Measurements from ENCODE around the gene NUBPL.

DNA sequence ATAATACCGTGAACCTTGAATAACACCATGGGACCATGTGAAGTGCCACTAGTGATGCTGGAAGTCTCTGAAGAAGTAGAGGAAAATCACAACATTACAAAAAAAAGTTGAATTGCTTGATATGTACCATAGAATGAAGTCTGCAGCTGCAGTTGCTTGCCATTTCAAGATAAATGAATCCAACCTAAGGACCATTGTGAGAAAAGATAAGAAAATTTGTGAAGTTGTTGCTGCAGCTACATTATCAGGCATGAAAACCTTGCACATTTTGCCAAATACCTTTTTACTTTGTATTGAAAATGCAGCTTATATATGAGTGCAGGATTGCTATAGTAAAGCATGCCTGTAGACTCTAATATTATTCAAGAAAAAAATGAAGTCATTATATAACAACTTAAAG, 126.5 kb downstream of the NUBPL start:
- TF ChIP-seq, protein P1, sequence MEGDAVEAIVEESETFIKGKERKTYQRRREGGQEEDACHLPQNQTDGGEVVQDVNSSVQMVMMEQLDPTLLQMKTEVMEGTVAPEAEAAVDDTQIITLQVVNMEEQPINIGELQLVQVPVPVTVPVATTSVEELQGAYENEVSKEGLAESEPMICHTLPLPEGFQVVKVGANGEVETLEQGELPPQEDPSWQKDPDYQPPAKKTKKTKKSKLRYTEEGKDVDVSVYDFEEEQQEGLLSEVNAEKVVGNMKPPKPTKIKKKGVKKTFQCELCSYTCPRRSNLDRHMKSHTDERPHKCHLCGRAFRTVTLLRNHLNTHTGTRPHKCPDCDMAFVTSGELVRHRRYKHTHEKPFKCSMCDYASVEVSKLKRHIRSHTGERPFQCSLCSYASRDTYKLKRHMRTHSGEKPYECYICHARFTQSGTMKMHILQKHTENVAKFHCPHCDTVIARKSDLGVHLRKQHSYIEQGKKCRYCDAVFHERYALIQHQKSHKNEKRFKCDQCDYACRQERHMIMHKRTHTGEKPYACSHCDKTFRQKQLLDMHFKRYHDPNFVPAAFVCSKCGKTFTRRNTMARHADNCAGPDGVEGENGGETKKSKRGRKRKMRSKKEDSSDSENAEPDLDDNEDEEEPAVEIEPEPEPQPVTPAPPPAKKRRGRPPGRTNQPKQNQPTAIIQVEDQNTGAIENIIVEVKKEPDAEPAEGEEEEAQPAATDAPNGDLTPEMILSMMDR (conservative IDR thresholded peaks at IDR 0.05; ENCODE audit: low read length) = no peak
- no peak for TF ChIP-seq EZH2phosphoT487 (IDR thresholded peaks at IDR 0.05; ENCODE audit: borderline replicate concordance, low read depth, low read length)
